Astrocyte (in vitro differentiated cells and primary cell): Measurements from ENCODE around the gene MGMT. TPM values are rescaled to one million over a fixed set of nuclear protein-coding genes. Genes with fewer than 3 reads are reported as not detected.

ENCODE experiments used
- DNase-seq: peaks from one replicate; pipeline ENCODE4 v3.0.0-alpha.2; 2010; ENCODE audit warnings: low read depth
- FAIRE-seq: peaks from 2 replicates; lab custom pipeline; 2011; peaks lifted over from hg19 to GRCh38; lab: Jason Lieb, UNC
- H2AFZ ChIP-seq: 2 replicates; pipeline ENCODE4 v1.6.0; 2012; ENCODE audit warnings: low read depth, low read length, inconsistent platforms
- H3K27ac ChIP-seq: 2 replicates; pipeline ENCODE4 v1.5.1; 2011; ENCODE audit warnings: low read depth, low read length, inconsistent platforms
- H3K27me3 ChIP-seq: 2 replicates; pipeline ENCODE4 v1.6.0; 2011; ENCODE audit warnings: low read length, inconsistent platforms; ENCODE audit not compliant: insufficient read depth
- H3K36me3 ChIP-seq: 2 replicates; pipeline ENCODE4 v1.5.1; 2011; ENCODE audit warnings: low read length, inconsistent platforms; ENCODE audit not compliant: insufficient read depth
- H3K4me1 ChIP-seq: 2 replicates; pipeline ENCODE4 v1.5.1; 2011; ENCODE audit warnings: low read length, inconsistent platforms; ENCODE audit not compliant: insufficient read depth
- H3K4me2 ChIP-seq: 2 replicates; pipeline ENCODE4 v1.6.0; 2012; ENCODE audit warnings: low read length, inconsistent platforms
- H3K4me3 ChIP-seq: 2 replicates; pipeline ENCODE4 v1.5.1; 2011; ENCODE audit warnings: low read depth, mild to moderate bottlenecking, low read length, inconsistent platforms; ENCODE audit not compliant: insufficient read depth
- H3K79me2 ChIP-seq: 2 replicates; pipeline ENCODE4 v1.6.0; 2012; ENCODE audit warnings: mild to moderate bottlenecking, low read length, inconsistent platforms; ENCODE audit not compliant: insufficient read depth
- H3K9ac ChIP-seq: 2 replicates; pipeline ENCODE4 v1.6.0; 2012; ENCODE audit warnings: mild to moderate bottlenecking, low read length, inconsistent platforms
- H3K9me3 ChIP-seq: 2 replicates; pipeline ENCODE4 v1.5.1; 2012; ENCODE audit warnings: low read depth, mild to moderate bottlenecking, low read length, inconsistent platforms; ENCODE audit not compliant: insufficient read depth
- H4K20me1 ChIP-seq: 2 replicates; pipeline ENCODE4 v1.6.0; 2012; ENCODE audit warnings: low read length, inconsistent platforms; ENCODE audit not compliant: insufficient read depth
- H3K27ac Mint-ChIP-seq: one replicate; pipeline ENCODE4 v1.8.0; 2021; ENCODE audit warnings: mild to moderate bottlenecking, mixed read lengths; ENCODE audit not compliant: unreplicated experiment
- H3K27me3 Mint-ChIP-seq: one replicate; pipeline ENCODE4 v1.8.0; 2021; ENCODE audit warnings: low read depth, mixed read lengths; ENCODE audit not compliant: unreplicated experiment
- H3K36me3 Mint-ChIP-seq: one replicate; pipeline ENCODE4 v1.8.0; 2021; ENCODE audit warnings: low read depth, mixed read lengths; ENCODE audit not compliant: unreplicated experiment
- H3K4me1 Mint-ChIP-seq: one replicate; pipeline ENCODE4 v1.8.0; 2021; ENCODE audit warnings: low read depth, mixed read lengths; ENCODE audit not compliant: unreplicated experiment
- H3K4me3 Mint-ChIP-seq: one replicate; pipeline ENCODE4 v1.8.0; 2021; ENCODE audit warnings: mild to moderate bottlenecking, moderate library complexity, mixed read lengths; ENCODE audit not compliant: unreplicated experiment
- H3K9me3 Mint-ChIP-seq: one replicate; pipeline ENCODE4 v1.8.0; 2021; ENCODE audit warnings: mild to moderate bottlenecking, mixed read lengths; ENCODE audit not compliant: unreplicated experiment
- CTCF ChIP-seq: IDR thresholded peaks from 2 replicates; pipeline ENCODE4 v1.5.1; 2011; ENCODE audit warnings: low read depth, mild to moderate bottlenecking, inconsistent platforms, low read length, moderate library complexity; ENCODE audit not compliant: insufficient read depth
- EZH2 ChIP-seq: IDR thresholded peaks from 2 replicates; pipeline ENCODE4 v1.6.1; 2012; ENCODE audit warnings: mild to moderate bottlenecking, low read length, inconsistent platforms; ENCODE audit not compliant: insufficient read depth
- total RNA-seq: library from RNA; stranded (reverse); gene quantifications from 2 replicates; pipeline ENCODE4 v1.2.1, GENCODE V29; 2021

The MGMT gene
- total RNA-seq, 1 donor from 2014 or later, result 9.5 TPM

- Mint-ChIP-seq H3K4me3 (no peak overlapping the region), H3K4me1 (no peaks in the 10 kb centered on the region), H3K27me3 (peaks cover 9% of the 10 kb centered on the region), H3K9me3 (peaks cover 11% of the 10 kb centered on the region), H3K36me3 (no peaks in the 10 kb centered on the region), H3K27ac (no peak overlapping the region)
- Histone ChIP-seq H4K20me1 (no peaks in the 10 kb centered on the region), H2AFZ (no peak overlapping the region), H3K4me1 (no peaks in the 10 kb centered on the region), H3K27me3 (no peaks in the 10 kb centered on the region), H3K4me2 (no peak overlapping the region), H3K9ac (no peak overlapping the region), H3K9me3 (peaks cover 4% of the 10 kb centered on the region), H3K36me3 (no peaks in the 10 kb centered on the region), H3K4me3 (no peak overlapping the region), H3K79me2 (no peaks in the 10 kb centered on the region), H3K27ac (no peak overlapping the region)
- DNase-seq (no peak), FAIRE-seq (no peak)
- TF ChIP-seq EZH2, result no peak
- no peak for TF ChIP-seq CTCF
Observed at GRCh38 chr10:129807211-129807610, 340.2 kb downstream of the MGMT start.

- Histone ChIP-seq H3K36me3 (no peaks in the 10 kb centered on the region), H3K4me1 (no peaks in the 10 kb centered on the region), H3K4me3 (no peak overlapping the region), H3K27ac (no peak overlapping the region), H3K9me3 (peaks cover 4% of the 10 kb centered on the region), H3K9ac (no peak overlapping the region), H3K79me2 (no peaks in the 10 kb centered on the region), H3K4me2 (no peak overlapping the region), H4K20me1 (no peaks in the 10 kb centered on the region), H3K27me3 (no peaks in the 10 kb centered on the region), H2AFZ (no peak overlapping the region)
- Mint-ChIP-seq H3K27ac (no peak overlapping the region), H3K27me3 (peaks cover 15% of the 10 kb centered on the region), H3K4me1 (no peaks in the 10 kb centered on the region), H3K4me3 (no peak overlapping the region), H3K9me3 (peaks cover 7% of the 10 kb centered on the region), H3K36me3 (no peaks in the 10 kb centered on the region)
- no peak for TF ChIP-seq EZH2
- no peak for TF ChIP-seq CTCF
- DNase-seq, result no peak
- no peak for FAIRE-seq
Observed at GRCh38 chr10:129808092-129808983, 341.3 kb downstream of the MGMT start.

GRCh38 chr10:129809431-129809830 lies 342.4 kb downstream of the MGMT start:
- no peak overlapping the region for H3K4me3 ChIP-seq
- no peak overlapping the region for H3K4me2 ChIP-seq
- H3K36me3 Mint-ChIP-seq, result no peaks in the 10 kb centered on the region
- H2AFZ ChIP-seq, result no peak overlapping the region
- H3K4me1 ChIP-seq, result no peaks in the 10 kb centered on the region
- no peaks in the 10 kb centered on the region for H3K36me3 ChIP-seq
- H4K20me1 ChIP-seq, result no peaks in the 10 kb centered on the region
- TF ChIP-seq CTCF (no peak), EZH2 (no peak)
- H3K9ac ChIP-seq, result no peak overlapping the region
- H3K27ac Mint-ChIP-seq, result no peak overlapping the region
- DNase-seq, result no peak
- H3K27me3 Mint-ChIP-seq, result peaks cover 19% of the 10 kb centered on the region
- no peak overlapping the region for H3K4me3 Mint-ChIP-seq
- no peaks in the 10 kb centered on the region for H3K79me2 ChIP-seq
- FAIRE-seq, result no peak
- H3K9me3 ChIP-seq, result peaks cover 4% of the 10 kb centered on the region
- no peaks in the 10 kb centered on the region for H3K27me3 ChIP-seq
- no peak overlapping the region for H3K27ac ChIP-seq
- no peaks in the 10 kb centered on the region for H3K4me1 Mint-ChIP-seq
- H3K9me3 Mint-ChIP-seq, result peaks cover 7% of the 10 kb centered on the region
